ENCODE data around the gene MECP2.

The MECP2 gene

DNA sequence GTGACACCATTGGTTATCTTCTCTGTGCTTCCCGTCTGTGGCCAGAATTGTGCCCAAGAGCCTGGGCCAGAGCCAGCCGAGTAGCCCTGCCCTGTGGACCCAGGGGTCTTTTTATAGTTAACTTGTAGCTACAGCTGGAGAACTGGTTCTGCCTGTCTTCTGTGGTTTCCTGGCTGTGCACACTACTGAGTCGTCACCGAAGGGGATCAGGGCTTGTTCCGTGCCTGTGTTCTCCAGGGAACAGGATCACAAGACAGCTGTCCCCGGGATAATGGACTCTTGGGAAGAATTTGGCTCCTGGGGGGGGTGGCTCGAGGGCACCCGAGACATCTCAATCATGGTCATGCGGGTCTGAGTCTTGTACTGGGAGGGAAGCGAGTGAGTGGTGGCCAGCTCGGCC is 24.4 kb upstream of the MECP2 start:
- TF ChIP-seq, protein P1, sequence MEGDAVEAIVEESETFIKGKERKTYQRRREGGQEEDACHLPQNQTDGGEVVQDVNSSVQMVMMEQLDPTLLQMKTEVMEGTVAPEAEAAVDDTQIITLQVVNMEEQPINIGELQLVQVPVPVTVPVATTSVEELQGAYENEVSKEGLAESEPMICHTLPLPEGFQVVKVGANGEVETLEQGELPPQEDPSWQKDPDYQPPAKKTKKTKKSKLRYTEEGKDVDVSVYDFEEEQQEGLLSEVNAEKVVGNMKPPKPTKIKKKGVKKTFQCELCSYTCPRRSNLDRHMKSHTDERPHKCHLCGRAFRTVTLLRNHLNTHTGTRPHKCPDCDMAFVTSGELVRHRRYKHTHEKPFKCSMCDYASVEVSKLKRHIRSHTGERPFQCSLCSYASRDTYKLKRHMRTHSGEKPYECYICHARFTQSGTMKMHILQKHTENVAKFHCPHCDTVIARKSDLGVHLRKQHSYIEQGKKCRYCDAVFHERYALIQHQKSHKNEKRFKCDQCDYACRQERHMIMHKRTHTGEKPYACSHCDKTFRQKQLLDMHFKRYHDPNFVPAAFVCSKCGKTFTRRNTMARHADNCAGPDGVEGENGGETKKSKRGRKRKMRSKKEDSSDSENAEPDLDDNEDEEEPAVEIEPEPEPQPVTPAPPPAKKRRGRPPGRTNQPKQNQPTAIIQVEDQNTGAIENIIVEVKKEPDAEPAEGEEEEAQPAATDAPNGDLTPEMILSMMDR (IDR thresholded peaks at IDR 0.05) = no peak

DNA sequence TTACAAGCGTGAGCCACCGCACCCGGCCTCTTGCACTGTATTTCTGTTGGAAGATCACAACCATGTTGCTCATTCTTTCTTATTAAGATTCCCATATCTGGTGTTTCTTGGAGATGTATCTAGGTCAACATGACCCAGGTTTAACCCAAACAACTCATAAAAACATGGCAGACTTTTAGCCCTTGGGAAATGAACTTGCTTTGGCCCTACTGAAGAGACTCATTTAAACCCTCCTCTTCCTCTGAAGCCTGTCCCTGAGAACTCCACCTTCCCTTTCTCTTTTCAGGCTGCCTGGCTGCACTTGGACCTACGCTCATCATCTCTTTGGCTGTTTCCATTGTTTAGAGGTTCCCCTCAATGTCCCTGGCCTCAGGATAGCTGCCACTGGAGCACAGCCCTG is 23.7 kb upstream of the MECP2 start:
- TF ChIP-seq, protein P1 (IDR thresholded peaks at IDR 0.05) = no peak

DNA sequence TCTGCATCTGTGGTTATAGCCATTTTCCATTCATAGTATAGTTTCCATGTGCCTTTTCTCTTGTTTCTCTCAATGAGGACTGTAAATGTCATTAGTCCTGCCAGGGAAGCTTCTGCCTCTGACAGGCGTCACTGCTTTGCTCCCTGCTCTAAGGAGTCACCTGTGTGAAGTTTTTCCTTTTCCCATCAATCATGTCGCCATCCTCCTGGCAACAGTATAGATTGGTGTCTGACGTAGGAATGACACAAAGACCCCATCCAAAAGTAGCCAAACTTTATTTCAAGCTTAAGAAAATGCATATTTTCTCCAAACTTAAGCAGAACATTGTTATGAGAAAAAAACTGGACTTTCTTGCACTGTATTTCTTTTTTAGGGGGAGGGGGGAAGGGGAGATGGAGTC is 23.1 kb upstream of the MECP2 start:
- TF ChIP-seq, protein P1 (IDR thresholded peaks at IDR 0.05) = no peak

DNA sequence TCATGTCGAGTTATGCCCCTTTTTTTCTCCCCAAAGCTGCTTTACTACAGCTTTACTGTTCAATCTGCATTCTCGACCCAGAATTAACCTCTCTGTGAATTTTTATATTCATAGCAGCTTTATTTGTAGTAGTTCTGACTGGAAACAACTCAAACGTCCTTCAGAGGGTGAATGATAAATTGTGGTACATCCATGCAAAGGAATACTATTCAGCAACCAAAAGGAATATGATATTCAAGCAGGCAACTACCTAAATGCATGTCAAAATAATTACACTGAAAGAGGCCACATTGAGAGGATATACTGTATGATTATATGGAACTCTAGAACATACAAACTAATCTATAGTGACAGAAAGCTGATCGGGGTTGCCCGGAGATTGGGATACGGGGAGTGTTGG is 20.0 kb upstream of the MECP2 start:
- TF ChIP-seq, protein P1 (IDR thresholded peaks at IDR 0.05) = no peak

DNA sequence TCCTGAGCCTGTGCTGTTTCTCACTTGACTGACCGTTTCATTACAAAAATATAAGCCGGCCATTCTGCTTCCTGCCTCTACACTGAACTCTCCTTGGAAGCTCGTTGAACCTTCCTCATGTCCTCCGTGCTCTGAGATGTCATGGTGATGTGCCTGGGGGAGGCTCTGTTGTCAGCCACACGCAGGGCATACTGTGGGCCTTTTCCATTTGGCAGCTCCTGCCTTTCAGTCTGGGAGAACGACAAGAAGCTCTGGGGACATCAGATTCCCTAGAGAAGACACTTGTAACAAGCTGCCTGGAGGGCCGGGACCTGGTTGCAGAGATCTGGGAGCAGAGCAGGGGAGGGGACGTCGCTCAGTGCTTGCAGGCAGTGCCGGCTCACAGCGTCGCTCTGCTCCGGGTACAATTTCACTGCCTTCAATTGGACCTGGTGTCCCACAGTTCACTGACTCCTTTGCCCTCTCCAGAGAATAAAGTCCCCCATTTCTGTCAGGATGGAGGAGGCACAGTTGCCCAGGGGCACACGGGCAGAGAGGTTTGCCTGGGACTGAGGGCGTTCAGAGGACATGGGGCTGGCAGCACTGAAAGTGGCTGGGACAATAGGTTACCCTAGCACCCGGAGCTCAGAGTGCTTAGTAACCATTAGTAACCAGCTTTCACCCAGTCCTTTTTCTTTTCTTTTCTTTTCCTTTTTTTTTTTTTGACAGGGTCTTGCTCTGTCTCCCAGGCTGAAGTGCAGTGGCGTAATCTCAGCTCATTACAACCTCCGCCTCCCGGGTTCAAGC is 19.1 kb upstream of the MECP2 start:
- TF ChIP-seq, protein P1 (IDR thresholded peaks at IDR 0.05) = no peak

DNA sequence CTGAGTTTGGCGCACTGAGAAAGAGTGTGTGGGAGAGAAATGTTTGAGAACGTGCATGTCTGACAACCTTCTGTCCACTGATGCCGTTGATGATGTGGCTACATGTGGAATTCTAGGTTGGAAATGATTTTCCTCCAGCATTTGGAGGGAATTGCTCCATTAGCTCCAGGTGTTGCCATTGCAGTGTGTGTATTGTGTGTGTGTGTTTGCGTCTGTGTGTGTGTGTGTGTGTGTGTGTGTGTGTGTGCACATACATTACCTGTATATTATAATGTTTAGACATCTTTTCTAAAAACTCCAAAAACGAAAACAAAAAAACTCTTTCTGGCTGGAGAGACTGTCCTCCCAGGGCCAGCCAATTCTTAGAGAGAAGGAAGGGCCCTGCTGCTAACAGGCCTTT is 18.2 kb upstream of the MECP2 start:
- TF ChIP-seq, protein P1 (IDR thresholded peaks at IDR 0.05) = no peak

DNA sequence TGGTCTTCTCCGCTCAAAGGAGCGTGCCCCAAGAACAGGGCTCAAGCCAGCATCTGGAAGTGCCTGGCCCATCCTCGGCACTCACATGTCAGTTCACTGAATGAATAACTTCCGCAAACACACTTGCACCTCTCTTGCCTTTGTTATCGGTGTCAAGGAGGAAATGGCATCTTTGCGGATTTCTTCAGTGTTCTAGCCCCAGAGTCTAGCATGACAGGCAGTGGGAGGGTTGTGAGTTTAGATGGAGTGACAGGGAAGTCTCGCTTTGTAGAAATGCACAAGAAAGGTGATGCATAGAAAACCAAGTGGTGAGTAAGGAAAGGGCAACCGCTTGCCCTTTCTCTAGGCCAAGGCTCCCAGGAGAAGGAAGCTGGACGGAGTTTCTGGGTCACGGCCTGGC is 17.6 kb upstream of the MECP2 start:
- TF ChIP-seq, protein P1 (IDR thresholded peaks at IDR 0.05) = no peak

DNA sequence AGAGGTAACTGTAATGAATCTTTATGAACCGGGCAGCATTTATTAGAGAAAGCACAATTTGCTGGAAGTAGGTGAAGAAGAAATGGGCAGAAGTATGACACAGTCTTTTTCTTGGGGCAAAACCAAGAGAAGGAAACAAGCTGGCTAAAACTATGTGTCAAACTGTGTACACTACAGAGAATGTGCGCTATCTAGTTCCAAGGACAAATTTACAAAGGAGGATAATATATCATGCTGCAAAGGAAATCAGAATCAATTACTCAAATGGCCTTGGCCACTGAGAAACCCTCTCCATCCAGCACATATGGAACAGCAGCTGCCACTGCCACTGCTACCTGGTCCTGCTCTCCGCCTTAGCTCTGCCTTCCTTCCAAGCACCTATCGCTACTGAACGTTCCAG is 17.1 kb upstream of the MECP2 start:
- TF ChIP-seq, protein P1 (IDR thresholded peaks at IDR 0.05) = no peak
